Neuronal stem cell (in vitro differentiated cells): Measurements from ENCODE around the gene SUN2.
A peak's percentile ranks its signal among the peaks of the same experiment; 100 is the strongest.

Experiments used
- DNase-seq: peaks from one replicate; pipeline ENCODE4 v3.0.0-alpha.2; 2013; ENCODE audit warnings: low spot score
- H2AFZ ChIP-seq: one replicate; pipeline ENCODE4 v1.6.1; 2013; ENCODE audit warnings: mild to moderate bottlenecking, low read length, inconsistent platforms
- H2AK5ac ChIP-seq: 2 replicates; pipeline ENCODE4 v1.6.1; 2013; ENCODE audit warnings: low read depth, mild to moderate bottlenecking, inconsistent platforms, low read length, moderate library complexity, mixed read lengths
- H2BK120ac ChIP-seq: 2 replicates; pipeline ENCODE4 v1.6.1; 2013; ENCODE audit warnings: low read depth, mild to moderate bottlenecking, inconsistent platforms, low read length, moderate library complexity, mixed read lengths
- H2BK12ac ChIP-seq: one replicate; pipeline ENCODE4 v1.6.1; 2013; ENCODE audit warnings: low read length, inconsistent platforms
- H2BK15ac ChIP-seq: 2 replicates; pipeline ENCODE4 v1.6.1; 2013; ENCODE audit warnings: mild to moderate bottlenecking, low read length, inconsistent platforms, mixed read lengths
- H2BK5ac ChIP-seq: one replicate; pipeline ENCODE4 v1.6.1; 2013; ENCODE audit warnings: inconsistent platforms, mild to moderate bottlenecking, low read length, moderate library complexity
- H3K14ac ChIP-seq: one replicate; pipeline ENCODE4 v1.6.1; 2013; ENCODE audit warnings: low read length, inconsistent platforms
- H3K18ac ChIP-seq: 2 replicates; pipeline ENCODE4 v1.6.1; 2013; ENCODE audit warnings: low read length, inconsistent platforms
- H3K23ac ChIP-seq: 2 replicates; pipeline ENCODE4 v1.6.1; 2013; ENCODE audit warnings: low read depth, mild to moderate bottlenecking, mixed read lengths, low read length, inconsistent platforms; ENCODE audit not compliant: poor library complexity
- H3K27ac ChIP-seq: replicated peaks from 3 replicates; pipeline ENCODE4 v1.5.1; 2013; ENCODE audit warnings: low read length, inconsistent platforms
- H3K27me3 ChIP-seq, 3 experiments: 2 replicates each; pipeline ENCODE4 v1.6.1; 2013; ENCODE audit warnings: low read length in 3 of 3, mild to moderate bottlenecking in 2 of 3, inconsistent platforms in 1 of 3, low read depth in 1 of 3, mixed read lengths in 1 of 3, moderate library complexity in 1 of 3; ENCODE audit not compliant: control insufficient read depth in 3 of 3, insufficient read depth in 3 of 3
- H3K36me3 ChIP-seq, 2 donors: replicated peaks in 1 of 2; 2 replicates each; pipeline ENCODE4 v1.6.1; 2013; ENCODE audit warnings: low read length in 2 of 2; ENCODE audit not compliant: control insufficient read depth in 2 of 2, insufficient read depth in 2 of 2
- H3K4ac ChIP-seq: 2 replicates; pipeline ENCODE4 v1.6.1; 2013; ENCODE audit warnings: inconsistent platforms, mild to moderate bottlenecking, low read length, moderate library complexity
- H3K4me1 ChIP-seq, 2 donors: 1 replicate in 1 of 2; 2 replicates in 1 of 2; pipeline ENCODE4 v1.6.1; 2013; ENCODE audit warnings: low read length in 2 of 2, low read depth in 1 of 2; ENCODE audit not compliant: control insufficient read depth in 2 of 2, insufficient read depth in 1 of 2
- H3K4me2 ChIP-seq: one replicate; pipeline ENCODE4 v1.6.1; 2013; ENCODE audit warnings: mild to moderate bottlenecking, low read length, inconsistent platforms; ENCODE audit not compliant: insufficient read depth, poor library complexity, severe bottlenecking
- H3K4me3 ChIP-seq, 2 donors: 2 replicates each; pipeline ENCODE4 v1.5.1; 2013; ENCODE audit warnings: low read length in 2 of 2, mild to moderate bottlenecking in 2 of 2, inconsistent platforms in 1 of 2, moderate library complexity in 1 of 2
- H3K79me1 ChIP-seq: one replicate; pipeline ENCODE4 v1.6.1; 2013; ENCODE audit warnings: low read depth, mild to moderate bottlenecking, inconsistent platforms, low read length, moderate library complexity
- H3K9ac ChIP-seq: one replicate; pipeline ENCODE4 v1.6.1; 2013; ENCODE audit warnings: mild to moderate bottlenecking, low read depth, low read length, inconsistent platforms; ENCODE audit not compliant: poor library complexity
- H3K9me3 ChIP-seq, 2 donors: replicated peaks in 1 of 2; 2 replicates each; pipeline versions ENCODE3 to v1.6.1; 2013; ENCODE audit warnings: low read length in 2 of 2, mild to moderate bottlenecking in 2 of 2, inconsistent platforms in 1 of 2, low read depth in 1 of 2, mixed read lengths in 1 of 2, moderate library complexity in 1 of 2; ENCODE audit not compliant: control insufficient read depth in 2 of 2, insufficient read depth in 1 of 2
- H4K8ac ChIP-seq: one replicate; pipeline ENCODE4 v1.6.1; 2013; ENCODE audit warnings: low read depth, mild to moderate bottlenecking, inconsistent platforms, low read length, moderate library complexity
- H4K91ac ChIP-seq: one replicate; pipeline ENCODE4 v1.6.1; 2013; ENCODE audit warnings: low read length, low read depth, mild to moderate bottlenecking, inconsistent platforms; ENCODE audit not compliant: poor library complexity
- WGBS, 2 donors: extraction: QIAGEN DNeasy Blood & Tissue Kit; methylation state at CpG; one replicate each; pipeline ENCODE4 v1.1.7; 2013; ENCODE audit warnings: missing lambda C conversion rate in 2 of 2, mixed read lengths in 1 of 2; ENCODE audit not compliant: insufficient read length in 2 of 2, insufficient replicate concordance in 1 of 2; ENCODE audit errors: extremely low coverage in 2 of 2; 5-methylcytosine and 5-hydroxymethylcytosine counted together

SUN2 gene

DNA sequence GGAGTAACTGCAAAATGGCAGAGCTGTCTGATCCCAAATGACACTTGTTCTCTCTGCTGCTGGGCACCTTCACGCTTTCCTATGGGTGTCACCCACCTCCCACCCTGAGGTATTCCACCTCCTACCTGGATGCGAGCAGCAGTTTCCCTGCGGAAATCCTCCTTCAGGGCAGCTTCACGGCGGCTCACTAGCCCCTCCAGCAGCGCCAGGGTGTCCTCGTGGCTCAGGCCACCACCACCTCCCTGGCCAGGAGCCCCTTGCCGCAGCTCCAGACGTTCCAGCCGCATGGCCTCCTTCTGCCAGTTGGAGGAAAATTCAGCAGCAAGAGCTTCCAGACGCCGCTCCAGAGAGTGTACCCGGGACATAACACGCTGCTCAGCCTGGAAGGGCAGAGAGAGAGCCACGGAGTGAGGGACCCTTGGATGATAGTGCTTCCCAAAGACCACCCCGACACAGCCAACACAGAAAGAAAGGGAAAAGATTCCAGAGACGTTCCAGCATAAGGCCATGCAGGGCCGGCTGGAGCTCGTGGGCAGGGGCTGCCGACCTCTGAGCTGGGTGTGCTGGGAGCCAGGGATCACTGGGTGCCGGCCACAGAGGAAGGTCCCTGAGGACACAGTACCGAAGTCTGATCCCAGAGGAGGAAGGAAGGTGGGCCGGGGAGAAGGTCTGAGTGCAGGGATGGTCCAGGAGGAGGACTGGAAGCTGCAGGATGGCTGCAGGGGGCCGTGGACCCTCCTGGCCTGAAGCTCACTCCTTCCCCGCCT, 13.4 kb downstream of the SUN2 start:
- Histone ChIP-seq H3K36me3 (peaks cover 48 to 94% of the 10 kb centered on the region in 2 donors), H2AK5ac (no peak overlapping the region)

DNA sequence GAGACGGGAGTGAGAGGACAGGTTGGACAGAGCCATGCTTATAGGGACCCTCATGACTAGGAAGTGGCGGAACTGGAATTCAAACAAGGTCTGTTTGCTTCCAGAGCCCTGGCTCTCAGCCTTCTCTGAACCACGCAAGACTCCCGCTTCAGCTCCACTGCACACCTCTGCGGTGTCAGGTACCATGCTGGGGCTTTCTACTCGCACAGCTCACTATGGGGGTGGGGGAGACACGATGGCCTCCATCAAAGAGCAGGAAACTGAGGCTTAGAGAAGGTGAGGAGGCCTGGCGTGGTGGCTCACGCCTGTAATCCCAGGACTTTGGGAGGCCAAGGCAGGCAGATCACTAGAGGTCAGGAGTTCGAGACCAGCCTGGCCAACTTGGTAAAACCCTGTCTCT, 14.2 kb downstream of the SUN2 start:
- H3K4me1 ChIP-seq: no peaks in the 10 kb centered on the region
- DNase-seq: no peak
- no peak overlapping the region for H2AK5ac ChIP-seq
- no peak overlapping the region for H2BK12ac ChIP-seq
- no peak overlapping the region for H4K8ac ChIP-seq
- no peaks in the 10 kb centered on the region for H3K79me1 ChIP-seq
- H3K23ac ChIP-seq: no peak overlapping the region
- H2AFZ ChIP-seq: no peak overlapping the region
- no peak overlapping the region for H3K4ac ChIP-seq
- H3K4me2 ChIP-seq: no peak overlapping the region
- H3K36me3 ChIP-seq: peaks cover 52 to 97% of the 10 kb centered on the region in 2 donors
- no CpG with 5 or more reads among the region's 10 CpGs for WGBS, 2 donors
- H3K4me3 ChIP-seq: no peak overlapping the region
- no peaks in the 10 kb centered on the region for H3K9me3 ChIP-seq
- no peak overlapping the region for H2BK120ac ChIP-seq
- no peak overlapping the region for H3K18ac ChIP-seq
- H2BK5ac ChIP-seq: no peak overlapping the region
- no peak overlapping the region for H4K91ac ChIP-seq
- H3K14ac ChIP-seq: no peak overlapping the region
- no peaks in the 10 kb centered on the region for H3K27me3 ChIP-seq
- no peak overlapping the region for H2BK15ac ChIP-seq
- H3K9ac ChIP-seq: no peak overlapping the region
- H3K27ac ChIP-seq: no peak overlapping the region

More for the DNA sequence above, 13.4 kb downstream of the SUN2 start:
- Histone ChIP-seq H2BK5ac (no peak overlapping the region), H4K91ac (no peak overlapping the region), H3K14ac (no peak overlapping the region), H3K27ac (no peak overlapping the region), H3K4me3 (no peak overlapping the region), H2BK12ac (no peak overlapping the region), H3K23ac (peak overlapping the region; percentile 89), H2BK15ac (no peak overlapping the region), H3K27me3 (no peaks in the 10 kb centered on the region), H3K4me2 (no peak overlapping the region), H3K4me1 (no peaks in the 10 kb centered on the region), H3K18ac (no peak overlapping the region), H4K8ac (no peak overlapping the region), H3K79me1 (no peaks in the 10 kb centered on the region), H3K4ac (no peak overlapping the region), H2BK120ac (no peak overlapping the region), H3K9me3 (no peaks in the 10 kb centered on the region), H3K9ac (no peak overlapping the region), H2AFZ (no peak overlapping the region)
- no peak for DNase-seq
- WGBS, 2 donors: no CpG with 5 or more reads among the region's 25 CpGs

DNA sequence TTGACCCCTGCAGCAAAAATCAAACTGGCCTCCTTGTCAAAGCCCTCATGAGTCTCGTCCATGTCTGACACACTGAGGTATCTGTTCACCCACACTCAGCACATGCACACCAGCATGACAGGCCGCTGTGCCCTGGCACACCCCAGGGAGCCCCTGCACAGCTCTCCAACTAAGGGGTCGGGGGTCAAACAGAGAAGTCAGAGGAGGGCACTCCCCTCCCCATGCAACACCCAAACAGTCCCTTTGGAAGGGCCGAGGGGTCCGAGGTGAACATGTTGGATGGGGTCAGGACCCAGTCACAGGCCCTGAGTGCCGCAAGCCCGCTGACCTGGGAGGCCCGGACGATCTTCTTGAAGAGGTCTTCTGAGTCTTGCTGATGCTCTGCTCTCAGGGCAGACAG, 14.6 kb downstream of the SUN2 start:
- Histone ChIP-seq H3K9ac (no peak overlapping the region), H3K79me1 (no peaks in the 10 kb centered on the region), H2AFZ (no peak overlapping the region), H2BK15ac (no peak overlapping the region), H3K14ac (no peak overlapping the region), H3K36me3 (peaks cover 55 to 97% of the 10 kb centered on the region in 2 donors), H4K91ac (no peak overlapping the region), H3K4me1 (no peaks in the 10 kb centered on the region), H3K4me2 (no peak overlapping the region), H3K4me3 (no peak overlapping the region), H3K4ac (no peak overlapping the region), H2BK5ac (no peak overlapping the region), H3K18ac (no peak overlapping the region), H3K27me3 (no peaks in the 10 kb centered on the region), H2AK5ac (no peak overlapping the region), H3K23ac (no peak overlapping the region), H3K27ac (no peak overlapping the region), H3K9me3 (no peaks in the 10 kb centered on the region), H2BK12ac (no peak overlapping the region), H4K8ac (no peak overlapping the region), H2BK120ac (no peak overlapping the region)
- no CpG with 5 or more reads among the region's 9 CpGs for WGBS, 2 donors
- no peak for DNase-seq

DNA sequence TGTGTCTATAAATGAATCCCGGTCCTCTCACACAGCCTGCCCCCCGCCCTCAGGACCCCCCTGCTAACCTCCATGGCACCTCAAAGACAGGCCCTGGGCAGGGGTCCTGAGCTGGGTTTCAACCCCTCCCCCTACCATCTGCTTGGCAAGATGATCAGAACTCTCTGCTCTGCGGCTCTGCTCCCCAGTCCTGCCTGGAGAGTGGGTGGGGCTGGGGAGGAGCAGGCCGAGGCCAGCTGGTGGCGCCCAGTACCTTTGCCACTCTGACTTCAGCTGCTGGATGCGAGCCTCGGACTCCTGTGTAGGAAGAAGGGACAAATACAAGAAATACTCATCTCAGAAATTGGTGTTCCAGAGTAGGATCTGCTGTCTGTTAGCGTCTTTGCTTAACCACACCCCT, 15.0 kb downstream of the SUN2 start:
- peak overlapping the region; percentile 28 for H3K18ac ChIP-seq
- no peaks in the 10 kb centered on the region for H3K9me3 ChIP-seq
- no peak overlapping the region for H3K9ac ChIP-seq
- WGBS, 2 donors: no CpG with 5 or more reads among the region's 8 CpGs
- H4K8ac ChIP-seq: no peak overlapping the region
- no peak overlapping the region for H3K4me3 ChIP-seq
- no peak overlapping the region for H2AFZ ChIP-seq
- H3K23ac ChIP-seq: no peak overlapping the region
- no peak overlapping the region for H2BK5ac ChIP-seq
- H2AK5ac ChIP-seq: no peak overlapping the region
- H3K27ac ChIP-seq: no peak overlapping the region
- H3K4ac ChIP-seq: no peak overlapping the region
- H2BK12ac ChIP-seq: no peak overlapping the region
- H3K4me2 ChIP-seq: no peak overlapping the region
- no peak for DNase-seq
- H2BK15ac ChIP-seq: no peak overlapping the region
- H3K36me3 ChIP-seq: peaks cover 57 to 97% of the 10 kb centered on the region in 2 donors
- H3K79me1 ChIP-seq: no peaks in the 10 kb centered on the region
- no peaks in the 10 kb centered on the region for H3K4me1 ChIP-seq
- no peaks in the 10 kb centered on the region for H3K27me3 ChIP-seq
- no peak overlapping the region for H2BK120ac ChIP-seq
- H4K91ac ChIP-seq: no peak overlapping the region
- H3K14ac ChIP-seq: no peak overlapping the region
